ENCODE measurements around the gene DNAJB12. TPM values are rescaled to one million over a fixed set of nuclear protein-coding genes. Genes with fewer than 3 reads are reported as not detected.
"Not testable (repeated sequence)": the region's sequence is repeated elsewhere in the genome, so short reads cannot be mapped to it uniquely, and the experiment has no call there.

The DNAJB12 gene
- total RNA-seq, 2 experiments from 2014 or later, result 25.2 to 25.6 TPM

DNA sequence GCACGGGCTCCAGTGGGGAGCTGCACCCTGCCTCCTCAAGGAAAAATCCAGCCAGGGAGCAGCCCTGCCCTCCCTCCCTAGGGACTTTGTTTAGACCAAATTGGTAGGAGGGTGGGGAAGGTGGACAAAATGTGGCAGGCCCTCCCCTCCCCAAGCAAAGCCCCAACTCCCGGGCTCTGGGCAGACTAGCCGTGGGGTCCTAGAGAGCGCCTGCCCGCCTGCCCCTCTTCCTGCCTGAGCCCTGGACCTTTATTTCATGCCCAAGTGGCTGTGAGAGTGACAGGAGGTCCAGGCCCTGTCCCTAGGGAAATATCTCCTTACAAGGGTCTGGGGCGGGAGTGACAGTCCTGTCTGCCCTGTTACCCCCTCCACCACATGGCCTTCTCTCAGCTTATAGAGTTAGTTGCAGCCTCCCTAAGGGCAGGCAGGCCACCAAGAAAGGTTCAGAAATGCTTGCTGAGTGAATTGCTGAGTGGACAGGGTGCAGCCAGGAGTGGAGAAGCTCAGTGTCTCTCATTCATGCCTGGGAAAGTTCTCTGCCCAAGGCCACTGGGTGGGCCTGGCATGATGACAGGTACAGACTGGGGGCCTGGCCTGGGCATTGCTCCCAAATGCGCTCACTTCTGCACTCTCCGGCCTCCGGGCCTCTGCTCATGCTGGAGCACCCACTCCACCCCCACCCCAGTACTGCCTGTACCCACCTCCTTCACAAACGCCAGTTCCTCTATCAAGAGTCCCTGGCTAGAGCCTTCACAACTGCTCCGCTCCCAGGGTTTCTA, 25.2 kb downstream of the DNAJB12 start:
- no peak for DNase-seq

GRCh38 chr10:72328829-72329204, 25.9 kb downstream of the DNAJB12 start:
- H3K4me1 Mint-ChIP-seq, result peaks cover 66% of the 10 kb centered on the region
- peak overlapping the region; percentile 78 for H3K27ac Mint-ChIP-seq
- H3K27me3 Mint-ChIP-seq, result peaks cover 5% of the 10 kb centered on the region
- H3K4me3 Mint-ChIP-seq, result peak overlapping the region; percentile 92
- DNase-seq, result peak; percentile 61
- no peaks in the 10 kb centered on the region for H3K9me3 Mint-ChIP-seq
- H3K36me3 Mint-ChIP-seq, result peaks cover 29% of the 10 kb centered on the region

More for the DNA sequence above, 25.2 kb downstream of the DNAJB12 start:
- peaks cover 33% of the 10 kb centered on the region for H3K36me3 Mint-ChIP-seq
- H3K27me3 Mint-ChIP-seq, result peaks cover 5% of the 10 kb centered on the region
- H3K9me3 Mint-ChIP-seq, result no peaks in the 10 kb centered on the region
- peak overlapping the region; percentile 34 for H3K4me3 Mint-ChIP-seq
- peak overlapping the region; percentile 95 for H3K27ac Mint-ChIP-seq
- H3K4me1 Mint-ChIP-seq, result peaks cover 67% of the 10 kb centered on the region

DNA sequence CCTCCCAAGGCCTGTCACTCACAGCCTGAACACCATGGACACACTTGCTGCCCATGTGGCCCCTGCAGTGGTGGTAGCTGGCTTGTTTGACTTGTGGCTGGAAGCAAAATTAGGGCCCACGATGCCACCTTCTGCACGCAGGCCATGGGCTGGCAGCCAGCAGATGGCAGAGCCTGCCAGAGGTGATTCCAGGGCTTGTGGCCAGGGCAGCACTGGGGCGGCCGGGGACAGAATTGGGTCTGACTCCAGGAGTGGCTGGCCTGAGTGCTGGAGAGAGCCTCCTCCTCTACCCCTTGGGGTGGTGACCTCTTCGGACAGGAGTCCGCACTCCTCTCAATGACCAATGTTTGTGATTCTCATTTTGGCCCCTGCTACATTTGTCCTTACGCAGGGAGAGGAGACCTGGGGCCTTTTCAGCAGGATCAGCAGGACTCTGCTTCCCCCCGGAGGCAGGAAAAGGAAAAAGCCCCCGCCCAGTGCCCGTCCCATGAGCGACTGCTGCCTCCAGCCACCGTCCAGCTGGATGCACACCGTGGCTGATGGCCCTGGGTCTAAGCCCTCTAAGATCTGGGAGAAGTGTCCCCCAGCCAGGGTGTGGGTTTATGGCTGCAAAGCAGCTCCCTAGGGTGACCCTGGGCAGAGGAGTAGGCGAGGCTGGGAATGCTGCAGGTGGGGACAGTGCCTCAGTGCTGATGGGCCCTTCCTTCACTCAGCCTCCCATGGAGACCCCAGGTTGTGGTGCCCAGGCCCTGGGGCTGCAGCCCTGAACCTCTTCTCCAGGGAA, 26.5 kb downstream of the DNAJB12 start:
- Mint-ChIP-seq H3K4me3 (peak overlapping the region; percentile 92), H3K27me3 (peaks cover 5% of the 10 kb centered on the region), H3K36me3 (peaks cover 26% of the 10 kb centered on the region), H3K9me3 (no peaks in the 10 kb centered on the region), H3K4me1 (peaks cover 66% of the 10 kb centered on the region), H3K27ac (peak overlapping the region; percentile 99)
- DNase-seq, result no peak

DNA sequence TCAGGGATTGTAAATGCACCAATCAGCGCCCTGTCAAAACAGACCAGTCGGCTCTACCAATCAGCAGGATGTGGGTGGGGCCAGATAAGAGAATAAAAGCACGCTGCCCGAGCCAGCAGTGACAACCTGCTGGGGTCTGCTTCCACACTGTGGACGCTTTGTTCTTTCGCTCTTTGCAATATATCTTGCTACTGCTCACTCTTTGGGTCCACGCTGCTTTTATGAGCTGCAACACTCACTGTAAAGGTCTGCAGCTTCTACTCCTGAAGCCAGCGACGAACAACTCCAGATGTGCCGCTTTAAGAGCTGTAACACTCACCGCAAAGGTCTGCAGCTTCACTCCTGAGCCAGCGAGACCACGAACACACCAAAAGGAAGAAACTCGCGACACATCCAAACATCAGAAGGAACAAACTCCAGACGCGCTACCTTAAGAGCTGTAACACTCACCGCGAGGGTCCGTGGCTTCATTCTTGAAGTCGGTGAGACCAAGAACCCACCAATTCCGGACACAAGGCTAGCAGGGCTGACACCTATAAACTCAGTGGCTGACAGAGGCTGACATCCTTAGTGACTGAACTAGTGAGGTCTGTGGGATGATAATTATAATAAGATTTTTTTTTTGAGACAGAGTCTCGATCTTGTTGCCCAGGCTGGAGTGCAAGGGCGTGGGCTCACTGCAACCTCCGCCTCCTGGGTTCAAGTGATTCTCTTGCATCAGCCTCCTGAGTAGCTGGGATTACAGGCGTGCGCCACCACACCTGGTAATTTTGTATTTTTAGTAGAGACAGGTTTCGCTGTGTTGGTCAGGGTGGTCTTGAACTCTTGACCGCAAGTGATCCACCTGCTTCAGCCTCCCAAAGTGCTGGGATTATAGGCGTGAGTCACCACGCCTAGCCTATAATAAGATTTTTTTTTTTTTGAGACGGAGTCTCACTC, 27.8 kb downstream of the DNAJB12 start:
- peak overlapping the region; percentile 92 for H3K4me3 Mint-ChIP-seq
- DNase-seq, result peak; percentile 81
- H3K9me3 Mint-ChIP-seq, H3K27me3 Mint-ChIP-seq: not testable (repeated sequence)
- peaks cover 66% of the 10 kb centered on the region for H3K4me1 Mint-ChIP-seq
- peaks cover 23% of the 10 kb centered on the region for H3K36me3 Mint-ChIP-seq
- peak overlapping the region; percentile 99 for H3K27ac Mint-ChIP-seq

- H3K4me3 Mint-ChIP-seq, H3K9me3 Mint-ChIP-seq, DNase-seq, H3K27me3 Mint-ChIP-seq: not testable (repeated sequence)
- peak overlapping the region; percentile 51 for H3K27ac Mint-ChIP-seq
- peaks cover 24% of the 10 kb centered on the region for H3K36me3 Mint-ChIP-seq
- peaks cover 66% of the 10 kb centered on the region for H3K4me1 Mint-ChIP-seq
Measured at GRCh38 chr10:72325243-72326175, 29.2 kb downstream of the DNAJB12 start.

- H3K27me3 Mint-ChIP-seq, result peaks cover 5% of the 10 kb centered on the region
- no peak overlapping the region for H3K4me3 Mint-ChIP-seq
- H3K4me1 Mint-ChIP-seq, result peaks cover 60% of the 10 kb centered on the region
Measured at GRCh38 chr10:72323771-72324191, 30.9 kb downstream of the DNAJB12 start.

DNA sequence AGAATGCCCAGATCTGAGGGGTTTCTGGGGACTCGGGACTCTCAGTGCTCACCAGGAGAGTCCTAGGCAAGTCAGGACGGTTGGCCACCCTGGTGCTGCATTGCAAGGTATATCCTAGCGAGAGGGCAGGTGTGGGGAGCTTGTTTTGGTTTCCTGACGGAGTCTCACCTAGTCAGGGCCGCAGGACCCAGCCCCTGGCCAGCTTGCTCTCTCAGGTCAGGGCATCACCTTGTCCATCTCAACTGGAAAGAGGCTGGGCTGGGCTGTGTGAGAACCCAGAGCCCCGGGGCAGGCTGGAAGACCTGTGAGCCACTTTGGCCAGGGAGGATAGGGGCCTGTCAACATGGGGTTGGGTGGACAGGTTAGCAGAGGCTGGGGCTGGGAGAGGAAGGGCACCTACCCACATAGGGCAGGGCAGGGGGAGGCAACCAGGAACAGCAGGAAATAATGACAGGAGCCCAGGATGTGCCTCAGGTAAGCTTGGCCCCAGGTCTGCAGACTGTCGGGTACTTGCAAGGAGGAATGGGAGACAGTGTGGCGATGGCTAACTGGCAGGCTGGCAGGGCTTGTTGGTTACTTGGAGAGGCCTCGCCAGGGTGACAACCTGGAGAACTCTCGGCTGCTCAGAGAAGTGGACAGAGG, 31.5 kb downstream of the DNAJB12 start:
- H3K36me3 Mint-ChIP-seq, result peaks cover 24% of the 10 kb centered on the region

More at GRCh38 chr10:72323771-72324191, 30.9 kb downstream of the DNAJB12 start:
- no peaks in the 10 kb centered on the region for H3K9me3 Mint-ChIP-seq
- H3K36me3 Mint-ChIP-seq, result peaks cover 21% of the 10 kb centered on the region
- no peak for DNase-seq
- H3K27ac Mint-ChIP-seq, result peak overlapping the region; percentile 100

DNA sequence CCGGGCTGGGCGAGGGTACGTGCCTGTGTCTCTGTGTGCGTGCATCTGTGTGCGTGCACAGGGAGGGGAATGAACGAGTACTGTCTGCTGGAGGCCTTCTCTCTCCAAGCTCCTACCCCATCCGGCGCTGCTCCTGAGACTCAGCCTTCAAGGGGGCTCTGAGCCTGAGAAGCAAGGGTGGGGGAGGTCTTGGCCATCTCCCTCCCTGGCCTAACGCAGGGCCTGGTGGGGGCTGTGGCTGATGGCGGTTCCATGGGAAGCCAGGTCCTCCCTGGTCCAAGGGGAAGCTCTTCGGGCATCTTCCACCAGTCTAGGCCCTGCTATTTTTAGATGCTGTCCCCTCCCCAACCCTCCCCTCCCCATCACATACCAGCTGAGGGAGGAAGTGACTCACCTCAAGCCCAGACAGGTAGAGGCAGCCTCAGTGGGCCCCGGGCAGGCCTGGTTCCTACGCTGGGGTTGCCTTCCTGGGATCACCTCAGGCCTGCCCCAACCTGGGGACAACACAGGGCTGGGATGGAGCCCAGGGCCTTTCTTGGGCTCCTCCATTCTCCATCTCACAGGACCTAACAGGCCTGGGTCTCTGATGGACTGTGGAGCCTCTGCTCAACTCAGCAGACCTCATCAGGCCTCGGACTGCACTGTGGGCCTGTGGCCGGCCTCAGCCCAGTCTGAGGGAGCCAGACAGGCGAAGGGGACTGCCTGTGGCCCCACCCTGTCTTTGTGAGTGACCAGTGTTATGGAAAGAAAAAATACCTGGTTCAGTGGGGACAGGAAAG, 32.2 kb downstream of the DNAJB12 start:
- Mint-ChIP-seq H3K9me3 (no peaks in the 10 kb centered on the region), H3K4me3 (peak overlapping the region; percentile 71), H3K27me3 (peaks cover 5% of the 10 kb centered on the region), H3K36me3 (peaks cover 21% of the 10 kb centered on the region), H3K27ac (peak overlapping the region; percentile 100), H3K4me1 (peaks cover 58% of the 10 kb centered on the region)
- peak; percentile 63 for DNase-seq

More for the DNA sequence above, 31.5 kb downstream of the DNAJB12 start:
- no peaks in the 10 kb centered on the region for H3K9me3 Mint-ChIP-seq
- peaks cover 60% of the 10 kb centered on the region for H3K4me1 Mint-ChIP-seq
- H3K4me3 Mint-ChIP-seq, result no peak overlapping the region
- H3K27ac Mint-ChIP-seq, result peak overlapping the region; percentile 100
- peaks cover 5% of the 10 kb centered on the region for H3K27me3 Mint-ChIP-seq
- DNase-seq, result no peak

DNA sequence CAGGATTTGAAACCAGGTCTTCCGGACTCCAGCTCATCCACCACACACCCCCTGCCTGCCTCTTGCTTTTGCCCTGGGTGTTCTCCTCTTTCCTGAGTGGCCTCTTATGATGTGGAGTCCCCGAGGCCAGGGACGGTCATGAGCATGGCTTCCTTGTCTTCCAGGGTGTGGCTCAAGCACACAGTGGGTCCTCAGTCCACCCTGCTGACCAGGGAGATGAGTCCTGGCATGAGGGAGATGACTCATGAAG, 32.8 kb downstream of the DNAJB12 start:
- H3K4me3 Mint-ChIP-seq, result peak overlapping the region; percentile 71
- H3K9me3 Mint-ChIP-seq, result no peaks in the 10 kb centered on the region
- peaks cover 21% of the 10 kb centered on the region for H3K36me3 Mint-ChIP-seq
- no peak for DNase-seq
- H3K27me3 Mint-ChIP-seq, result peaks cover 4% of the 10 kb centered on the region
- H3K27ac Mint-ChIP-seq, result peak overlapping the region; percentile 100
- H3K4me1 Mint-ChIP-seq, result peaks cover 62% of the 10 kb centered on the region

GRCh38 chr10:72321248-72322029, 33.3 kb downstream of the DNAJB12 start:
- Mint-ChIP-seq H3K4me3 (peak overlapping the region; percentile 86), H3K36me3 (peaks cover 16% of the 10 kb centered on the region), H3K4me1 (peaks cover 61% of the 10 kb centered on the region), H3K9me3 (no peaks in the 10 kb centered on the region), H3K27ac (peak overlapping the region; percentile 100), H3K27me3 (no peaks in the 10 kb centered on the region)
- no peak for DNase-seq

DNA sequence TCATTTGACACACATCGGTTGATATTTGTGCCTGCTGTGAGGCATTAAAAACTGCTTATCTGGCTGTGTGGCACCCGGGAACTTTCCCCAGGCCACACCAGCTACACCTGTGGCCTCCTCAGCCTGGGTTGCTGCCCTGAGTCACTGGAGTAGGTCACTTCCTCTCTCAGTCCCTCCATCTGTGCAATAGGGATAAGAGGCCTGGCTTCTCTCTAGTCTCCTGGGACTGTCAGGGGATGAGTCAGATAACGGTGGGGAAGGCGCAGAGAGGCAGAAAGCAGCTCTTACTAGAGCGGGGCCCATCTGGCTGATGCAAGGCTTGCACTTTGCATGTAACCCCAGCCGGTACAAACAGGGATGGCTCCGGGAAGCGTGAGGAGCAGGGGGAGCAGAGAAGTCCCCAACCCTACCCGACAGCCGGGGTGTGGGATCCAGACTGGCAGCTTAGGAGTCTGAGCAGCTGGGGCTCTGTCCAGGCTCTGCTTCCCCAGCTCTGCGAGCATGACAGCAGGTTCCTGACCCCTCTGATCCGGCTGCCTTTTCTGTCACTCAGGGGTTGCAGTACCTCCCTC, 34.0 kb downstream of the DNAJB12 start:
- Mint-ChIP-seq H3K36me3 (peaks cover 20% of the 10 kb centered on the region), H3K4me1 (peaks cover 66% of the 10 kb centered on the region), H3K27me3 (no peaks in the 10 kb centered on the region), H3K4me3 (peak overlapping the region; percentile 86), H3K9me3 (no peaks in the 10 kb centered on the region), H3K27ac (peak overlapping the region; percentile 100)
- peak; percentile 83 for DNase-seq

Measured in activated naive CD8-positive, alpha-beta T cell treated with anti-CD3 and anti-CD28 coated beads for 36 hours (primary cell).